Measurements from ENCODE around the gene OR2G6.
"Not testable (repeated sequence)": the region's sequence is repeated elsewhere in the genome, so short reads cannot be mapped to it uniquely, and the experiment has no call there.

Gene OR2G6

DNA sequence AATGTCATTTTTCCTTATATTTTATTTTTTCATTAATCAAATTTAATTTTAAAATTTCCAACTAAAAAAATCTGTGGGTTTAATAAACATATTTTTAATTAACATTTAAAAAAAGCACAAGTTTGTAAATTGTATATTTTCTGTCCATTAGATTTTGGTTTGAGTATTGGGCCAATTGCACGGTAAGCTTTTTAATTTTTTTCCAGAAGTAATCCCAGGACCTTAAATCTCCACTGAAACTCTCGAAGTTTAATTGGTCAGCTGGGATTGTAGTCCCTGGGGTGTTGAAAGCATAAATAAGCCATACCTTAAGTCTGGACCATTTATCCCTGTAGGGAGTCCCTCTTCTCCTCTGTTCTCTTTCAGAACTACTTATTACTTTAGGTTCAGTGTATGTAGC lies at the start of gene OR2G6:
Gene OR2G6, plus strand, starts transcription at position 301 of the 400 bp plus-strand sequence. CDS start 13,574 bp downstream, outside the sequence.
- DNase-seq: not testable (repeated sequence)

GRCh38 chr1:248459117-248459516 lies 48.8 kb upstream of the OR2G6 start:
- not testable (repeated sequence) for DNase-seq

DNA sequence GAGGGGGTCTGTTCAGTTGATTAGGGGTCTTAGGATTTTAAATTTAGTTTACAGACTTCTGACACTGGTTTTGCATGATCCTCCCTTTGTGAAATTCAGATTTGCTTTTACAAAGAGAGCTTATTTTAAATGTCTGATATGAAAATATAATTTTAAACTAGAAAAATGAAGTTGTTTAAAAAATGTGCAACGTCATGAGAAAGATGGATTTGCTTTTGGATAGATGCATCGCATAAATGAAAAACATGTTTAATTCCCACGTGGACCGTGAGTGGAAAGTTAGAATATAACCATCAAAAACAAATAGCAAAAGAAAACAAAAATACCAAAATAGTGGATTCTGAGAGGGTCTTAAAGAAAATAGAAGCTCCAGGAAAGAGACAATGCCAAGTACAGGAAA lies 36.7 kb upstream of the OR2G6 start:
- DNase-seq: no peak

DNA sequence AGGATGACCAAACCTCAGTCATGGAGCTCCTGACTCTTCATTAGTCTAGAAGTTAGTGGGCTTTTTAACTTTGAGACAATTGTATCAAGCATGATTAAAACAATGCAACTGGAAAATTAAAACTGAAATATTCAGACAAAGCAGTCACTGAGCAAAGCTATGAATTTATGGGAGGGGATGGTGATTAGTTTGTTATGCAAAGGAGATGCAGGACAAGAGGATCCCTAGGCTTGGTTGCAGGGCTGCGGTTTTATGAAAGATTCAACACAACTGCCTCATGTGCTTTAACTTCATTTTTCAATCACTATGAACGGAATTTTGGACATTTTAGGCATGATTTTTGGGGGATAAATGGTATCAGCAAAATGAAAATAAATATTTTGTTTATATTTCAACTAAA lies 35.8 kb upstream of the OR2G6 start:
- DNase-seq: not testable (repeated sequence)

GRCh38 chr1:248473051-248473450 lies 34.8 kb upstream of the OR2G6 start, which contains the start of gene OR2T3:
TSS of gene OR2T3 (plus strand) at chr1:248473351. CDS start at chr1:248473351, 0 bp downstream.
- not testable (repeated sequence) for DNase-seq

GRCh38 chr1:248475660-248476059 lies 32.2 kb upstream of the OR2G6 start:
- not testable (repeated sequence) for DNase-seq

GRCh38 chr1:248481686-248482579 lies 25.9 kb upstream of the OR2G6 start:
- DNase-seq: not testable (repeated sequence)

GRCh38 chr1:248488289-248488688 lies 19.6 kb upstream of the OR2G6 start, which contains the start of gene OR2T5:
TSS of gene OR2T5 (plus strand) at chr1:248488589. CDS start at chr1:248488589, 0 bp downstream.
- not testable (repeated sequence) for DNase-seq

DNA sequence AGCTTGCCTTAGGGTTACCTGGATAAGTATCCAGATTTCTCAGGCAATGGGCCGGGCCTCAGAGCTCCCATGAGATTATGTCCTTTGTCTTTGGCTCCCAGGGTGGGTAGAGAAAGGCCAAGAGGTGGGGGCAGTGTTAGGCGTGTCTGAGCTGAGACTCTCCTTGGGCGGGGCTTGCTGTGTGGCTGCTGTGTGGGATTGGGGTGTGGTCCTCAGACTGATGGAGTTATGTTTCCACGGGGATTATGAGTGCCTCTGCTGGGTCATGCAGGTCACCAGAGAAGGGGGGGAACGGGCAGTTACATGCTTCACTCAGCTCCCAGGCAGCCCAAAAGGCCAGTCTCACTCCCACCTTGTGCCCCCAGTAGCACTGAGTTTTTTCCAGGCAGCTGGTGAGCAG lies 11.2 kb upstream of the OR2G6 start:
- DNase-seq: not testable (repeated sequence)

DNA sequence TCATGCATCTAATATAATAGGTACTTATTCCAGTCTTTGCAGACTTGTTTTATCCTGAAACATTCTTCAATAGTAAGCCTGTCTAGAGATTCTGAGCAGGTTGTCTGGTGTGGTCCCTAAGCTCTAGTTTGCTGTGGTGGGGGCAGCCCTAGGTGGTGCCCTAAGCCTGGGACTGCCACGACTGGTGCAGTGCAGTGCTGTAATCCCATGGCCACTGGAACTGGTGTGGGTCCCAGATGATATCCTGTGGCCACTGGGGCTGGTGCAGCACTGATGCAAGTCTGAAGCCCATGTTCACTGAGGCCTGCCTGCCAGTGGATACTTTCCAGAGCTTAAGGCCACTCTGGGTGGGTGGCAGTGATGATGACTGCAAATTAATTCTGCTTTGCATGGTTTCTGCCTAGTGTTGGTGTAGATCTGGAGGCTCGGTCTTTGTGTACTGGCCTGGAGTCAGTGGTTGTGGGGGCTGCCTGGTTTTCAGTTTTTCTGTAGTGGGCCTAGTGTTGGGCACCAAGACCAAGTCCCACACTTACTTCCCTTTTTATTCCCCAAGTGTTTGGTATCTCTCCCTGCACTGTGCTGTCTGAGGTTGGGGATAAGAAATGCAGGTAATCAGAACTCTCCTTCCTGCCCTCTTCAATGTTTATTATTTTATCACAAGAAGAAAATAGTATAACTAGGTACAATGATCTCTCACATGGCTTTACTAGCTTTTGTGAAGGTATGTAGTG lies 7.4 kb upstream of the OR2G6 start:
- not testable (repeated sequence) for DNase-seq

DNA sequence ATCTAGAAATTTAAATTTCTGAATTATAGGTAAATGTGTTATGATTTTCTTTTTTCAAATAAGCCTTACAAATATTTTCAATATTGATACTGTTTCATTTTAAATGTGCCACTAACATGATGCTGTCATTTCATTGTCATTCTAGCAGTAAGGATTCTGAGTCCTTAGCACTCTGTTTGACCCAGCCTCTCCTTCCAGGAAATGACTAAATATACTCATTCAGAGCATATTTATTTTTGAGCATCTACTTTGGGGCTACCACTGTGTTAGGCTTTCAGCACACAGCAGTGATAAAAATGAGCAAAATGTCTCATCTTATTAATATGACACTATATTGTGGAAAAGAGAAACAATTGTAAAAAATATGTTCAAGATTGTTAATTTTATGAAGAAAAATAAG lies 2.3 kb downstream of the OR2G6 start:
- DNase-seq: not testable (repeated sequence)

- no peak for DNase-seq
Measured at GRCh38 chr1:248521856-248522255, 14.0 kb downstream of the OR2G6 start.

DNA sequence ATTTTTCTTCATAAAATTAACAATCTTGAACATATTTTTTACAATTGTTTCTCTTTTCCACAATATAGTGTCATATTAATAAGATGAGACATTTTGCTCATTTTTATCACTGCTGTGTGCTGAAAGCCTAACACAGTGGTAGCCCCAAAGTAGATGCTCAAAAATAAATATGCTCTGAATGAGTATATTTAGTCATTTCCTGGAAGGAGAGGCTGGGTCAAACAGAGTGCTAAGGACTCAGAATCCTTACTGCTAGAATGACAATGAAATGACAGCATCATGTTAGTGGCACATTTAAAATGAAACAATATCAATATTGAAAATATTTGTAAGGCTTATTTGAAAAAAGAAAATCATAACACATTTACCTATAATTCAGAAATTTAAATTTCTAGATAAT lies 29.6 kb downstream of the OR2G6 start:
- not testable (repeated sequence) for DNase-seq

GRCh38 chr1:248547383-248547782 lies 39.5 kb downstream of the OR2G6 start:
- not testable (repeated sequence) for DNase-seq

- DNase-seq: not testable (repeated sequence)
Measured at GRCh38 chr1:248551027-248551426, 43.2 kb downstream of the OR2G6 start.

GRCh38 chr1:248562672-248563071 lies 54.8 kb downstream of the OR2G6 start, which contains the start of gene OR2T29:
TSS of gene OR2T29 (minus strand) at chr1:248562772. CDS start at chr1:248559491, 3,281 bp downstream.
- DNase-seq: not testable (repeated sequence)

- not testable (repeated sequence) for DNase-seq
Measured at GRCh38 chr1:248565530-248566373, 57.9 kb downstream of the OR2G6 start.

GRCh38 chr1:248569049-248569448 lies 61.2 kb downstream of the OR2G6 start:
- not testable (repeated sequence) for DNase-seq

DNA sequence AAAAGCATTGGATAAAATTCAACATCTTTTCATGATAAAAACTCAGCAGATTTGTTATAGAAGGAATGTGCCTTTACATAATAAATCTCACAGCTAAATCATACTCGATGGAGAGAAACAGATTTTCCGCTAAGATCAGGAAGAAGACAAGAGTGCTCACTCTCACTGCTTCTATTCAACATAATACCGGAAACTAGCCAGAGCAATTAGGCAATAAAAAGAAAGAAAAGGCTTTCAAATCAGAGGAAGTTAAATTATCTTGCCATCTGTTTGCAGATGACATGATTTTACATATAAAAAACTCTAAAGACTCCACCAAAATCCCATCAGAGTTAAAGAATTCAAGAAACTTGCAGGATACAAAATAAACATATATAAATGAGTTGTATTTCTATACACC lies 62.9 kb downstream of the OR2G6 start:
- DNase-seq: not testable (repeated sequence)

GRCh38 chr1:248572049-248572448 lies 64.2 kb downstream of the OR2G6 start:
- DNase-seq: not testable (repeated sequence)

- DNase-seq: not testable (repeated sequence)
Measured at GRCh38 chr1:248573856-248574255, 66.0 kb downstream of the OR2G6 start.

- not testable (repeated sequence) for DNase-seq
Measured at GRCh38 chr1:248574657-248575056, 66.8 kb downstream of the OR2G6 start, which contains the start of gene OR2T34. TSS of gene OR2T34 (minus strand) at chr1:248574757. CDS start at chr1:248574757, 0 bp downstream.
